Neural progenitor cell (in vitro differentiated cells): ENCODE data around the gene GRIK2. TPM values are rescaled to one million over a fixed set of nuclear protein-coding genes. Genes with fewer than 3 reads are reported as not detected.

ENCODE experiments used
- DNase-seq: peaks from one replicate; pipeline ENCODE4 v3.0.0-alpha.2; 2016; ENCODE audit warnings: low spot score
- H2AFZ ChIP-seq: fragments of 200-600 bp; sonication (generic); replicated peaks from 2 replicates; pipeline ENCODE4 v1.6.1; 2016; ENCODE audit warnings: antibody characterized with exemption
- H3F3A ChIP-seq: fragments of 200-600 bp; sonication (generic); 2 replicates; pipeline ENCODE4 v1.6.1; 2016; ENCODE audit warnings: antibody characterized with exemption, low read depth
- H3K27ac ChIP-seq: fragments of 200-600 bp; sonication (generic); 2 replicates; pipeline ENCODE4 v1.5.1; 2016; ENCODE audit warnings: mild to moderate bottlenecking
- H3K27me3 ChIP-seq: fragments of 200-600 bp; sonication (generic); 2 replicates; pipeline ENCODE4 v1.6.1; 2016; ENCODE audit warnings: mild to moderate bottlenecking, moderate library complexity
- H3K36me3 ChIP-seq: fragments of 200-600 bp; sonication (generic); 2 replicates; pipeline ENCODE4 v1.5.1; 2016
- H3K4me1 ChIP-seq: fragments of 200-600 bp; sonication (generic); 2 replicates; pipeline ENCODE4 v1.6.1; 2016; ENCODE audit warnings: mixed run types
- H3K4me2 ChIP-seq: fragments of 200-600 bp; sonication (generic); 2 replicates; pipeline ENCODE4 v1.6.1; 2016
- H3K4me3 ChIP-seq: fragments of 200-600 bp; sonication (generic); 2 replicates; pipeline ENCODE4 v1.5.1; 2016
- H3K79me2 ChIP-seq: fragments of 200-600 bp; sonication (generic); 2 replicates; pipeline ENCODE4 v1.6.1; 2016; ENCODE audit warnings: low read depth
- H3K9ac ChIP-seq: fragments of 200-600 bp; sonication (generic); 2 replicates; pipeline ENCODE4 v1.6.1; 2016
- H3K9me3 ChIP-seq: fragments of 200-600 bp; sonication (generic); 2 replicates; pipeline ENCODE4 v1.5.1; 2016; ENCODE audit warnings: low read depth
- H4K20me1 ChIP-seq: fragments of 200-600 bp; sonication (generic); 2 replicates; pipeline ENCODE4 v1.6.1; 2016; ENCODE audit warnings: low read depth
- H3K27ac Mint-ChIP-seq: 3 replicates; pipeline ENCODE4 v1.8.0; 2021; ENCODE audit warnings: mixed read lengths
- H3K27me3 Mint-ChIP-seq: 2 replicates; pipeline ENCODE4 v1.8.0; 2022; ENCODE audit warnings: low read depth, mild to moderate bottlenecking, inconsistent platforms, moderate library complexity, mixed read lengths; ENCODE audit not compliant: insufficient read depth
- H3K36me3 Mint-ChIP-seq: 3 replicates; pipeline ENCODE4 v1.8.0; 2021; ENCODE audit warnings: mixed read lengths
- H3K4me1 Mint-ChIP-seq: 3 replicates; pipeline ENCODE4 v1.8.0; 2021; ENCODE audit warnings: mixed read lengths
- H3K4me3 Mint-ChIP-seq: 3 replicates; pipeline ENCODE4 v1.8.0; 2021; ENCODE audit warnings: mild to moderate bottlenecking, moderate library complexity, mixed read lengths
- H3K9me3 Mint-ChIP-seq: 3 replicates; pipeline ENCODE4 v1.8.0; 2020; ENCODE audit warnings: mixed read lengths
- CTCF ChIP-seq: fragments of 200-600 bp; sonication (generic); IDR thresholded peaks from 2 replicates; pipeline ENCODE4 v1.5.1; 2017; ENCODE audit warnings: antibody characterized with exemption, mild to moderate bottlenecking
- EZH2 ChIP-seq: fragments of 200-600 bp; sonication (generic); IDR thresholded peaks from 2 replicates; pipeline ENCODE4 v1.6.1; 2017; ENCODE audit warnings: antibody characterized with exemption, mild to moderate bottlenecking, moderate library complexity
- EZH2phosphoT487 ChIP-seq: fragments of 200-600 bp; sonication (generic); IDR thresholded peaks from 2 replicates; pipeline ENCODE4 v1.6.1; 2017; ENCODE audit warnings: antibody characterized with exemption
- total RNA-seq: library from RNA; depleted of rRNA; stranded (reverse); fragments of >200 nt; gene quantifications from 2 replicates; pipeline ENCODE4 v1.2.3, GENCODE V29; 2015; ENCODE audit warnings: low replicate concordance

GRIK2 gene
- total RNA-seq, 1 donor from 2014 or later, result 0.88 TPM

GRCh38 chr6:101689156-101689555 is 295.6 kb downstream of the GRIK2 start:
- H2AFZ ChIP-seq, result no peak overlapping the region
- H3K4me1 ChIP-seq, result no peaks in the 10 kb centered on the region
- TF ChIP-seq EZH2 (no peak), EZH2phosphoT487 (no peak), CTCF (no peak)
- Mint-ChIP-seq H3K4me1 (no peaks in the 10 kb centered on the region), H3K27me3 (peaks cover 2% of the 10 kb centered on the region), H3K9me3 (no peaks in the 10 kb centered on the region), H3K36me3 (no peaks in the 10 kb centered on the region), H3K27ac (no peak overlapping the region), H3K4me3 (no peak overlapping the region)
- DNase-seq, result no peak
- H3F3A ChIP-seq, result no peaks in the 10 kb centered on the region
- H3K4me2 ChIP-seq, result no peak overlapping the region
- H3K4me3 ChIP-seq, result no peak overlapping the region
- no peaks in the 10 kb centered on the region for H3K36me3 ChIP-seq
- no peak overlapping the region for H3K9ac ChIP-seq
- no peaks in the 10 kb centered on the region for H3K27me3 ChIP-seq
- H3K27ac ChIP-seq, result no peak overlapping the region
- H4K20me1 ChIP-seq, result no peaks in the 10 kb centered on the region
- H3K9me3 ChIP-seq, result no peaks in the 10 kb centered on the region
- no peaks in the 10 kb centered on the region for H3K79me2 ChIP-seq

GRCh38 chr6:101689695-101690094 is 296.2 kb downstream of the GRIK2 start:
- H3K9me3 ChIP-seq, result no peaks in the 10 kb centered on the region
- H3K27me3 ChIP-seq, result no peaks in the 10 kb centered on the region
- DNase-seq, result no peak
- Mint-ChIP-seq H3K27me3 (peaks cover 2% of the 10 kb centered on the region), H3K27ac (no peak overlapping the region), H3K4me1 (no peaks in the 10 kb centered on the region), H3K4me3 (no peak overlapping the region), H3K9me3 (no peaks in the 10 kb centered on the region), H3K36me3 (no peaks in the 10 kb centered on the region)
- no peak overlapping the region for H3K4me2 ChIP-seq
- TF ChIP-seq EZH2, result no peak
- TF ChIP-seq CTCF, result no peak
- TF ChIP-seq EZH2phosphoT487, result no peak
- no peaks in the 10 kb centered on the region for H3K4me1 ChIP-seq
- no peaks in the 10 kb centered on the region for H3K79me2 ChIP-seq
- no peak overlapping the region for H3K9ac ChIP-seq
- H3K4me3 ChIP-seq, result no peak overlapping the region
- no peak overlapping the region for H3K27ac ChIP-seq
- no peaks in the 10 kb centered on the region for H3K36me3 ChIP-seq
- H4K20me1 ChIP-seq, result no peaks in the 10 kb centered on the region
- H3F3A ChIP-seq, result no peaks in the 10 kb centered on the region
- no peak overlapping the region for H2AFZ ChIP-seq

GRCh38 chr6:101700655-101701054 is 307.1 kb downstream of the GRIK2 start:
- H3K4me1 Mint-ChIP-seq, result no peaks in the 10 kb centered on the region
- Histone ChIP-seq H3K27me3 (no peaks in the 10 kb centered on the region), H3K9ac (no peak overlapping the region), H3K27ac (peak overlapping the region; percentile 54), H3K79me2 (no peaks in the 10 kb centered on the region), H3K36me3 (no peaks in the 10 kb centered on the region), H3K4me2 (peak overlapping the region; percentile 17), H3K9me3 (no peaks in the 10 kb centered on the region), H3K4me3 (no peak overlapping the region), H3K4me1 (peaks cover 32% of the 10 kb centered on the region), H4K20me1 (no peaks in the 10 kb centered on the region), H3F3A (peaks cover 14% of the 10 kb centered on the region), H2AFZ (no peak overlapping the region)
- no peaks in the 10 kb centered on the region for H3K36me3 Mint-ChIP-seq
- H3K27ac Mint-ChIP-seq, result no peak overlapping the region
- H3K9me3 Mint-ChIP-seq, result no peaks in the 10 kb centered on the region
- peak; percentile 64 for DNase-seq
- TF ChIP-seq EZH2 (no peak), EZH2phosphoT487 (no peak), CTCF (no peak)
- no peak overlapping the region for H3K4me3 Mint-ChIP-seq
- no peaks in the 10 kb centered on the region for H3K27me3 Mint-ChIP-seq

GRCh38 chr6:101703311-101703710 is 309.8 kb downstream of the GRIK2 start:
- H3K4me2 ChIP-seq, result peak overlapping the region; percentile 17
- no peaks in the 10 kb centered on the region for H3K79me2 ChIP-seq
- H3K27me3 Mint-ChIP-seq, result no peaks in the 10 kb centered on the region
- H4K20me1 ChIP-seq, result no peaks in the 10 kb centered on the region
- H3F3A ChIP-seq, result peaks cover 18% of the 10 kb centered on the region
- no peaks in the 10 kb centered on the region for H3K9me3 Mint-ChIP-seq
- H3K9ac ChIP-seq, result no peak overlapping the region
- no peak overlapping the region for H3K4me3 ChIP-seq
- no peaks in the 10 kb centered on the region for H3K27me3 ChIP-seq
- no peaks in the 10 kb centered on the region for H3K36me3 ChIP-seq
- no peak overlapping the region for H2AFZ ChIP-seq
- TF ChIP-seq EZH2phosphoT487 (no peak), EZH2 (no peak), CTCF (no peak)
- no peak overlapping the region for H3K27ac ChIP-seq
- peak; percentile 70 for DNase-seq
- no peaks in the 10 kb centered on the region for H3K4me1 Mint-ChIP-seq
- H3K4me1 ChIP-seq, result peaks cover 37% of the 10 kb centered on the region
- H3K4me3 Mint-ChIP-seq, result no peak overlapping the region
- H3K9me3 ChIP-seq, result no peaks in the 10 kb centered on the region
- H3K27ac Mint-ChIP-seq, result no peak overlapping the region
- H3K36me3 Mint-ChIP-seq, result no peaks in the 10 kb centered on the region
